ENCODE results near the gene ESR1. TPM values are rescaled to one million over a fixed set of nuclear protein-coding genes. Genes with fewer than 3 reads are reported as not detected.

Gene ESR1
- total RNA-seq, 1 experiment from 2014 or later = 0.98 TPM

DNA sequence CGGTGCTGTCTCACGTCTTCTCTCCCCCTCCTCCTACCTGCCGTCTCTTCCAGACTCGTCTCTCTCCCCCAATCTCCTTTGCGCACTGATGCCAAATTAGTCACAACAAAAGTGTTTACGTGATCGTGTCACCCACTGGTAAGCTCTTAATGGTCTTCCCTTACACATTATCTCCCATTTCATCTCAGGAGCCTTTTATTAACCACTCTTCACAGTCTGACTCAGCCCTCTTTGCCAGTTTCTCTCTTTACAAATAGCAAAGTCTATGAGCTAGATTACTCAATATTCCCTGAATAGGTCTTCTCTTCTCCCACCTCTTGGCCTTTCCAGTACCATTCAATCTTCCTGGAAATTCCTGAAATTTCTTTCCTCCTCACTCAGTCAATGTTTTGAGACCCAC is 247.0 kb downstream of the ESR1 start (continued):
- no peak for TF ChIP-seq ATF1 (CRISPR knock-in tag; IDR thresholded peaks at IDR 0.05)
- no peak for TF ChIP-seq SOX15 (CRISPR knock-in tag; IDR thresholded peaks at IDR 0.05)
- TF ChIP-seq GTF2I (CRISPR knock-in tag; conservative IDR thresholded peaks at IDR 0.05) = no peak
- no peak for TF ChIP-seq EMX1 (CRISPR knock-in tag; IDR thresholded peaks at IDR 0.05)
- TF ChIP-seq, protein P1, sequence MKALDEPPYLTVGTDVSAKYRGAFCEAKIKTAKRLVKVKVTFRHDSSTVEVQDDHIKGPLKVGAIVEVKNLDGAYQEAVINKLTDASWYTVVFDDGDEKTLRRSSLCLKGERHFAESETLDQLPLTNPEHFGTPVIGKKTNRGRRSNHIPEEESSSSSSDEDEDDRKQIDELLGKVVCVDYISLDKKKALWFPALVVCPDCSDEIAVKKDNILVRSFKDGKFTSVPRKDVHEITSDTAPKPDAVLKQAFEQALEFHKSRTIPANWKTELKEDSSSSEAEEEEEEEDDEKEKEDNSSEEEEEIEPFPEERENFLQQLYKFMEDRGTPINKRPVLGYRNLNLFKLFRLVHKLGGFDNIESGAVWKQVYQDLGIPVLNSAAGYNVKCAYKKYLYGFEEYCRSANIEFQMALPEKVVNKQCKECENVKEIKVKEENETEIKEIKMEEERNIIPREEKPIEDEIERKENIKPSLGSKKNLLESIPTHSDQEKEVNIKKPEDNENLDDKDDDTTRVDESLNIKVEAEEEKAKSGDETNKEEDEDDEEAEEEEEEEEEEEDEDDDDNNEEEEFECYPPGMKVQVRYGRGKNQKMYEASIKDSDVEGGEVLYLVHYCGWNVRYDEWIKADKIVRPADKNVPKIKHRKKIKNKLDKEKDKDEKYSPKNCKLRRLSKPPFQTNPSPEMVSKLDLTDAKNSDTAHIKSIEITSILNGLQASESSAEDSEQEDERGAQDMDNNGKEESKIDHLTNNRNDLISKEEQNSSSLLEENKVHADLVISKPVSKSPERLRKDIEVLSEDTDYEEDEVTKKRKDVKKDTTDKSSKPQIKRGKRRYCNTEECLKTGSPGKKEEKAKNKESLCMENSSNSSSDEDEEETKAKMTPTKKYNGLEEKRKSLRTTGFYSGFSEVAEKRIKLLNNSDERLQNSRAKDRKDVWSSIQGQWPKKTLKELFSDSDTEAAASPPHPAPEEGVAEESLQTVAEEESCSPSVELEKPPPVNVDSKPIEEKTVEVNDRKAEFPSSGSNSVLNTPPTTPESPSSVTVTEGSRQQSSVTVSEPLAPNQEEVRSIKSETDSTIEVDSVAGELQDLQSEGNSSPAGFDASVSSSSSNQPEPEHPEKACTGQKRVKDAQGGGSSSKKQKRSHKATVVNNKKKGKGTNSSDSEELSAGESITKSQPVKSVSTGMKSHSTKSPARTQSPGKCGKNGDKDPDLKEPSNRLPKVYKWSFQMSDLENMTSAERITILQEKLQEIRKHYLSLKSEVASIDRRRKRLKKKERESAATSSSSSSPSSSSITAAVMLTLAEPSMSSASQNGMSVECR (CRISPR knock-in tag; IDR thresholded peaks at IDR 0.05; ENCODE audit: borderline replicate concordance) = no peak
- TF ChIP-seq, protein P2, sequence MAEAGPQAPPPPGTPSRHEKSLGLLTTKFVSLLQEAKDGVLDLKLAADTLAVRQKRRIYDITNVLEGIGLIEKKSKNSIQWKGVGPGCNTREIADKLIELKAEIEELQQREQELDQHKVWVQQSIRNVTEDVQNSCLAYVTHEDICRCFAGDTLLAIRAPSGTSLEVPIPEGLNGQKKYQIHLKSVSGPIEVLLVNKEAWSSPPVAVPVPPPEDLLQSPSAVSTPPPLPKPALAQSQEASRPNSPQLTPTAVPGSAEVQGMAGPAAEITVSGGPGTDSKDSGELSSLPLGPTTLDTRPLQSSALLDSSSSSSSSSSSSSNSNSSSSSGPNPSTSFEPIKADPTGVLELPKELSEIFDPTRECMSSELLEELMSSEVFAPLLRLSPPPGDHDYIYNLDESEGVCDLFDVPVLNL (CRISPR knock-in tag; IDR thresholded peaks at IDR 0.05; ENCODE audit: borderline replicate concordance, low read depth) = no peak
- no peak for TF ChIP-seq NFYB (CRISPR knock-in tag; conservative IDR thresholded peaks at IDR 0.05; ENCODE audit: low read depth)
- no peak for TF ChIP-seq MYBL2 (CRISPR knock-in tag; IDR thresholded peaks at IDR 0.05)

DNA sequence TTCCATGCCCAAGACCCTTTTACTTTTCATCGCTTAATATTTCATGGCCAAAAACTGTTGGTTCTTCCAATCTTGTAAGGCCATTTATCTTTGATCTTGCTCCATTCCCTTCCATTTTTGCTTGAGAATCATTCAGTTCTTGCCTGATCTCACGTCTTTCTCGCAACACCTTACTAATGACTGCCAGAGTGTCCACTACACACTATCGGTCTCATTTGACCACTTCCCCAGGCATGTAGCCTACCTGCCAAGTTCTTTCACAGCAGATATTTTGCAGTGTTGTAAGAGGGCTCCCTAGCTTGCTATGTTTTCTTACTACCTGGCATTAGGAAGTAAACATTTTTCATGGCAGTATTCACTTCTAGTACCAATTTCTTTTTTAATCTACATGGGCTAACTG is 248.0 kb downstream of the ESR1 start:
- ATAC-seq (no peak), DNase-seq (ENCODE audit: low spot score) (no peak)
- peaks cover 8% of the 10 kb centered on the region; the same call in 1 of the 2 replicates for H3K9me3 Mint-ChIP-seq
- CTCF ChIA-PET = no interaction called here
- H3K27ac Mint-ChIP-seq = no peak overlapping the region
- no peak overlapping the region for H3K4me3 Mint-ChIP-seq
- TF ChIP-seq ZNF138 (CRISPR knock-in tag; conservative IDR thresholded peaks at IDR 0.05) (no peak), ZNF317 (CRISPR knock-in tag; IDR thresholded peaks at IDR 0.05; ENCODE audit: borderline replicate concordance, low read depth) (peak; percentile 77; the same call in 1 of the 2 replicates), JAZF1 (CRISPR knock-in tag; IDR thresholded peaks at IDR 0.05) (no peak)
- no peaks in the 10 kb centered on the region for H3K36me3 Mint-ChIP-seq
- peaks cover 17% of the 10 kb centered on the region for H3K4me1 Mint-ChIP-seq
- H3K27me3 Mint-ChIP-seq (ENCODE audit: low read depth) = no peaks in the 10 kb centered on the region
- POLR2A ChIA-PET = no interaction called here

DNA sequence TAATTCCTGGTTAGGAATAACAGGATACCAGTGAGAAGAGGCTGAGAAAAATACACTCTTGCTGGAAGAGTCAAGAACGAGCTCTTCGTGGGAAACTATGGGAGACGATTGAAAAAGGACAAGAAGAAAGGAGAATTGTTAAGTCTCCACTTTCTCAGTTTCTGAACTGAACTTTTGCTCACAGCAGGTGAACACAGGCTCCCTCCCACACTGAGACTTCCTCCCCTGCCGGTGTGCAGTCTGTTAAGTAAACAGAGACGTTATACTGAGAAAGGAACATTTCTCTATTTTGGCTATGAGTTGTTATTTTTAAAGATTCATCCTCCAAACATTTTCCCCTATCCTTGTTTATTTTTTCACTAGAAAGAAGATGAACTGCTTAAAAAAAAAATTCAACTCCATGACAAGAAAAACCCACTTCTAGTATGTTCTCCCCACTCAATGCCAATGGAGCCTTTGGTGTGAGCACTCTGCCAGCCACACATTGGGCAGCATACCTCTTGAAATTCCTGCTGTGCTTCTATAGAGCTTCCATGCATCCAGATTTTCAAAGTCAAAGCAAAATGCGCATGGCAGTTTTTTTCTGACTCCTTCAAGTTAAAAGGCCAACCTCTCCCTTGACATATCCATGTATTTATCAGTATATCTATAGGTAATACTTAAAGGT is 250.5 kb downstream of the ESR1 start:
- ChIA-PET CTCF (no interaction called here), POLR2A (no interaction called here)
- Mint-ChIP-seq H3K4me1 (peaks cover 11% of the 10 kb centered on the region), H3K9me3 (peaks cover 8% of the 10 kb centered on the region; the same call in 1 of the 2 replicates), H3K27me3 (ENCODE audit: low read depth) (no peaks in the 10 kb centered on the region), H3K27ac (no peak overlapping the region), H3K4me3 (no peak overlapping the region), H3K36me3 (no peaks in the 10 kb centered on the region)
- DNase-seq (ENCODE audit: low spot score) = no peak
- ATAC-seq = 0 out of 2 replicates have a peak, but pooled peaks have one; percentile 28
- TF ChIP-seq ETV6 (CRISPR knock-in tag; IDR thresholded peaks at IDR 0.05) = no peak
- no peak for TF ChIP-seq SOX15 (CRISPR knock-in tag; IDR thresholded peaks at IDR 0.05)
- TF ChIP-seq, protein P3, sequence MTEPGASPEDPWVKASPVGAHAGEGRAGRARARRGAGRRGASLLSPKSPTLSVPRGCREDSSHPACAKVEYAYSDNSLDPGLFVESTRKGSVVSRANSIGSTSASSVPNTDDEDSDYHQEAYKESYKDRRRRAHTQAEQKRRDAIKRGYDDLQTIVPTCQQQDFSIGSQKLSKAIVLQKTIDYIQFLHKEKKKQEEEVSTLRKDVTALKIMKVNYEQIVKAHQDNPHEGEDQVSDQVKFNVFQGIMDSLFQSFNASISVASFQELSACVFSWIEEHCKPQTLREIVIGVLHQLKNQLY (CRISPR knock-in tag; IDR thresholded peaks at IDR 0.05) = no peak
- TF ChIP-seq, protein P4, sequence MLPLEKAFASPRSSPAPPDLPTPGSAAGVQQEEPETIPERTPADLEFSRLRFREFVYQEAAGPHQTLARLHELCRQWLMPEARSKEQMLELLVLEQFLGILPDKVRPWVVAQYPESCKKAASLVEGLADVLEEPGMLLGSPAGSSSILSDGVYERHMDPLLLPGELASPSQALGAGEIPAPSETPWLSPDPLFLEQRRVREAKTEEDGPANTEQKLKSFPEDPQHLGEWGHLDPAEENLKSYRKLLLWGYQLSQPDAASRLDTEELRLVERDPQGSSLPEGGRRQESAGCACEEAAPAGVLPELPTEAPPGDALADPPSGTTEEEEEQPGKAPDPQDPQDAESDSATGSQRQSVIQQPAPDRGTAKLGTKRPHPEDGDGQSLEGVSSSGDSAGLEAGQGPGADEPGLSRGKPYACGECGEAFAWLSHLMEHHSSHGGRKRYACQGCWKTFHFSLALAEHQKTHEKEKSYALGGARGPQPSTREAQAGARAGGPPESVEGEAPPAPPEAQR (CRISPR knock-in tag; IDR thresholded peaks at IDR 0.05) = no peak
- TF ChIP-seq ESRRA (CRISPR knock-in tag; IDR thresholded peaks at IDR 0.05; ENCODE audit: borderline replicate concordance) = no peak
- TF ChIP-seq, protein P5, sequence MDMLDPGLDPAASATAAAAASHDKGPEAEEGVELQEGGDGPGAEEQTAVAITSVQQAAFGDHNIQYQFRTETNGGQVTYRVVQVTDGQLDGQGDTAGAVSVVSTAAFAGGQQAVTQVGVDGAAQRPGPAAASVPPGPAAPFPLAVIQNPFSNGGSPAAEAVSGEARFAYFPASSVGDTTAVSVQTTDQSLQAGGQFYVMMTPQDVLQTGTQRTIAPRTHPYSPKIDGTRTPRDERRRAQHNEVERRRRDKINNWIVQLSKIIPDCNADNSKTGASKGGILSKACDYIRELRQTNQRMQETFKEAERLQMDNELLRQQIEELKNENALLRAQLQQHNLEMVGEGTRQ (CRISPR knock-in tag; IDR thresholded peaks at IDR 0.05) = no peak
- no peak for TF ChIP-seq TP53 (CRISPR knock-in tag; IDR thresholded peaks at IDR 0.05)
- no peak for TF ChIP-seq ELF4 (CRISPR knock-in tag; IDR thresholded peaks at IDR 0.05; ENCODE audit: low read depth)
- TF ChIP-seq, protein P6, sequence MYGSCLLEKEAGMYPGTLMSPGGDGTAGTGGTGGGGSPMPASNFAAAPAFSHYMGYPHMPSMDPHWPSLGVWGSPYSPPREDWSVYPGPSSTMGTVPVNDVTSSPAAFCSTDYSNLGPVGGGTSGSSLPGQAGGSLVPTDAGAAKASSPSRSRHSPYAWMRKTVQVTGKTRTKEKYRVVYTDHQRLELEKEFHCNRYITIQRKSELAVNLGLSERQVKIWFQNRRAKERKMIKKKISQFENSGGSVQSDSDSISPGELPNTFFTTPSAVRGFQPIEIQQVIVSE (CRISPR knock-in tag; IDR thresholded peaks at IDR 0.05; ENCODE audit: borderline replicate concordance) = no peak
- TF ChIP-seq KAT7 (CRISPR knock-in tag; IDR thresholded peaks at IDR 0.05; ENCODE audit: borderline replicate concordance) = no peak
- no peak for TF ChIP-seq FOXK1 (CRISPR knock-in tag; IDR thresholded peaks at IDR 0.05)
- TF ChIP-seq ZNF671 (CRISPR knock-in tag; IDR thresholded peaks at IDR 0.05) = no peak
- no peak for TF ChIP-seq CBFB (CRISPR knock-in tag; IDR thresholded peaks at IDR 0.05; ENCODE audit: low read depth)
- no peak for TF ChIP-seq TEAD1 (CRISPR knock-in tag; IDR thresholded peaks at IDR 0.05)
- TF ChIP-seq CREM (CRISPR knock-in tag; IDR thresholded peaks at IDR 0.05) = no peak
- no peak for TF ChIP-seq TEAD4 (CRISPR knock-in tag; IDR thresholded peaks at IDR 0.05)
